SK-N-SH treated with all-trans-retinoic acid at 6 μM for 48 hours (cell line): ENCODE results near the gene CELF3.
"Not testable (repeated sequence)": the region's sequence is repeated elsewhere in the genome, so short reads cannot be mapped to it uniquely, and the experiment has no call there.

Experiments used
- ATAC-seq: fragments of 200-7000 bp; cut with Tn5 transposase; 3 replicates; pipeline ENCODE4 v1.9.1; 2020; ENCODE audit warnings: mild to moderate bottlenecking, moderate library complexity
- ARNTL ChIP-seq: fragments of 450-650 bp; formaldehyde crosslinking; IDR thresholded peaks from 2 replicates; pipeline ENCODE4 v1.5.0; 2020; ENCODE audit warnings: low read depth, mild to moderate bottlenecking, moderate library complexity, borderline replicate concordance
- BACH2 ChIP-seq: fragments of 250-450 bp; sonication (Bioruptor Pico); IDR thresholded peaks from 2 replicates; pipeline ENCODE4 v1.9.0; 2021; ENCODE audit warnings: mild to moderate bottlenecking, borderline replicate concordance
- CSDC2 ChIP-seq: fragments of 250-450 bp; sonication (Bioruptor Pico); IDR thresholded peaks from 2 replicates; pipeline ENCODE4 v1.5.0; 2020; ENCODE audit warnings: mild to moderate bottlenecking, moderate library complexity
- ESRRG ChIP-seq: fragments of 250-450 bp; sonication (Bioruptor Pico); IDR thresholded peaks from 2 replicates; pipeline ENCODE4 v1.6.1; 2021; ENCODE audit warnings: mild to moderate bottlenecking
- GLIS3 ChIP-seq: fragments of 250-450 bp; sonication (Bioruptor Pico); IDR thresholded peaks from 2 replicates; pipeline ENCODE4 v1.5.0; 2020; ENCODE audit warnings: mild to moderate bottlenecking, moderate library complexity
- ISL1 ChIP-seq: fragments of 250-450 bp; sonication (Bioruptor Pico); IDR thresholded peaks from 2 replicates; pipeline ENCODE4 v2.1.2; 2022; ENCODE audit warnings: mild to moderate bottlenecking, moderate library complexity
- OSR1 ChIP-seq: fragments of 250-450 bp; sonication (Bioruptor Pico); IDR thresholded peaks from 2 replicates; pipeline ENCODE4 v1.8.0; 2022; ENCODE audit warnings: moderate library complexity, mild to moderate bottlenecking, inconsistent platforms
- POU6F1 ChIP-seq: fragments of 250-450 bp; sonication (Bioruptor Pico); IDR thresholded peaks from 2 replicates; pipeline ENCODE4 v1.8.0; 2021; ENCODE audit warnings: low read depth, mild to moderate bottlenecking, moderate library complexity, borderline replicate concordance
- PPARA ChIP-seq: fragments of 250-450 bp; sonication (Bioruptor Pico); IDR thresholded peaks from 2 replicates; pipeline ENCODE4 v1.5.0; 2020; ENCODE audit warnings: mild to moderate bottlenecking, borderline replicate concordance
- RARB ChIP-seq: fragments of 250-450 bp; sonication (Bioruptor Pico); IDR thresholded peaks from 2 replicates; pipeline ENCODE4 v1.8.0; 2021; ENCODE audit warnings: mild to moderate bottlenecking, moderate library complexity
- SNAI2 ChIP-seq: fragments of 250-450 bp; sonication (Bioruptor Pico); IDR thresholded peaks from 2 replicates; pipeline ENCODE4 v1.5.0; 2020; ENCODE audit warnings: mild to moderate bottlenecking, moderate library complexity
- TCF4 ChIP-seq: fragments of 250-450 bp; sonication (Bioruptor Pico); IDR thresholded peaks from 2 replicates; pipeline ENCODE4 v1.8.0; 2021; ENCODE audit warnings: mild to moderate bottlenecking, moderate library complexity, borderline replicate concordance
- TOX ChIP-seq: fragments of 250-450 bp; sonication (Bioruptor Pico); IDR thresholded peaks from 2 replicates; pipeline ENCODE4 v1.8.0; 2021; ENCODE audit warnings: mild to moderate bottlenecking, moderate library complexity, borderline replicate concordance
- ZC3H10 ChIP-seq: fragments of 250-450 bp; sonication (Bioruptor Pico); IDR thresholded peaks from 2 replicates; pipeline ENCODE4 v1.5.1; 2021; ENCODE audit warnings: mild to moderate bottlenecking, moderate library complexity
- ZFP3 ChIP-seq: fragments of 250-450 bp; sonication (Bioruptor Pico); IDR thresholded peaks from 2 replicates; pipeline ENCODE4 v1.5.0; 2020; ENCODE audit warnings: mild to moderate bottlenecking, moderate library complexity
- ZFP30 ChIP-seq: fragments of 450-650 bp; formaldehyde crosslinking; IDR thresholded peaks from 2 replicates; pipeline ENCODE4 v1.5.0; 2022; ENCODE audit warnings: mild to moderate bottlenecking, moderate library complexity
- ZNF565 ChIP-seq: fragments of 450-650 bp; formaldehyde crosslinking; conservative IDR thresholded peaks from 2 replicates; pipeline ENCODE4 v1.5.0; 2020; ENCODE audit warnings: low read depth, mild to moderate bottlenecking, moderate library complexity
- ZNF70 ChIP-seq: fragments of 450-650 bp; formaldehyde crosslinking; IDR thresholded peaks from 2 replicates; pipeline ENCODE4 v1.5.0; 2020; ENCODE audit warnings: mild to moderate bottlenecking, moderate library complexity
- ZNF8 ChIP-seq: fragments of 450-650 bp; formaldehyde crosslinking; IDR thresholded peaks from 2 replicates; pipeline ENCODE4 v1.5.0; 2020; ENCODE audit warnings: mild to moderate bottlenecking, moderate library complexity
- TF ChIP-seq, protein P1 (sequence below): fragments of 250-450 bp; sonication (Bioruptor Pico); IDR thresholded peaks from 2 replicates; pipeline ENCODE4 v1.5.1; 2020; ENCODE audit warnings: low read depth, mild to moderate bottlenecking, moderate library complexity
- TF ChIP-seq, protein P2 (sequence below): fragments of 250-450 bp; sonication (Bioruptor Pico); IDR thresholded peaks from 2 replicates; pipeline ENCODE4 v1.5.1; 2021; ENCODE audit warnings: mild to moderate bottlenecking, moderate library complexity
- TF ChIP-seq, protein P3 (sequence below): fragments of 250-450 bp; sonication (Bioruptor Pico); IDR thresholded peaks from 2 replicates; pipeline ENCODE4 v1.5.0; 2020; ENCODE audit warnings: mild to moderate bottlenecking, moderate library complexity

Gene CELF3

DNA sequence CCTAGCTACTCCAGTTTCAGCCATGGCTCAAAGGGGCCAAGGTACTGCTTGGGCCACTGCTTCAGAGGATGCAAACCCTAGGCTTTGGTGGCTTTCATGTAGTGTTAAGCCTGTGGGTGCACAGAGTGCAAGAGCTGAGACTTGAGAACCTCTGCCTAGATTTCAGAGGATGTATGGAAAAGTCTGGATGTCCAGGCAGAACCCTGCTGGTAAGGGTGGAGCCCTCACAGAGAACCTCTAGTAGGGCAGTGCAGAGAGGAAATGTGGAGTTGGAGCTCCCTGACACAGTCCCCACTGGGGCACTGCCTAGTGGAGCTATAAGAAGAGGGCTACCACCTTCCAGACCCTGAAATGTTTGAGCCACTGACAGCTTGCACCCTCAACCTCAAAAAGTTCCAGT, 20.9 kb upstream of the CELF3 start:
- no peak for TF ChIP-seq PPARA (CRISPR knock-in tag)
- TF ChIP-seq ZNF8 (CRISPR knock-in tag): no peak
- no peak for TF ChIP-seq ESRRG
- TF ChIP-seq ZFP3 (CRISPR knock-in tag): no peak
- no peak for TF ChIP-seq RARB (CRISPR knock-in tag)

DNA sequence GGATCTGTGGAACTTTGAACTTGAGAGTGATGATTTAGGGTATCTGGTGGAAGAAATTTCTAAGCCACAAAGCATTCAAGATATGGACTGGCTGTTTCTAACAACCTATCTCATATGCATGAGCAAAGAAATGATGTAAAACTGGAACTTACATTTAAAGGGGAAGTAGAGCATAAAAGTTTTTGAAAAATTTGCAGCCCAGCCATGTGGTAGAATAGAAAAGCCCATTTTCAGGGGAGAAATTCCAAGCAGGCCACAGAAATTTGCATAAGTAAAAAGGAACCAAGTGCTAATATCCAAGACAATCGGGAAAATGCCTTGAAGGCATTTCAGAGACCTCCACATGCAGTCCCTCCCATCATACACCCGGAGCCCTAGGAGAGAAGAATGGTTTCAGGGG, 20.4 kb upstream of the CELF3 start:
- ATAC-seq: no peak
- no peak for TF ChIP-seq ZFP30 (CRISPR knock-in tag)
- no peak for TF ChIP-seq ZNF70 (CRISPR knock-in tag)
- TF ChIP-seq ZFP3 (CRISPR knock-in tag): no peak
- TF ChIP-seq ZC3H10: no peak
- no peak for TF ChIP-seq ZNF565
- no peak for TF ChIP-seq RARB (CRISPR knock-in tag)
- TF ChIP-seq ESRRG: no peak
- TF ChIP-seq SNAI2: no peak
- TF ChIP-seq ISL1: no peak
- TF ChIP-seq, protein P1, sequence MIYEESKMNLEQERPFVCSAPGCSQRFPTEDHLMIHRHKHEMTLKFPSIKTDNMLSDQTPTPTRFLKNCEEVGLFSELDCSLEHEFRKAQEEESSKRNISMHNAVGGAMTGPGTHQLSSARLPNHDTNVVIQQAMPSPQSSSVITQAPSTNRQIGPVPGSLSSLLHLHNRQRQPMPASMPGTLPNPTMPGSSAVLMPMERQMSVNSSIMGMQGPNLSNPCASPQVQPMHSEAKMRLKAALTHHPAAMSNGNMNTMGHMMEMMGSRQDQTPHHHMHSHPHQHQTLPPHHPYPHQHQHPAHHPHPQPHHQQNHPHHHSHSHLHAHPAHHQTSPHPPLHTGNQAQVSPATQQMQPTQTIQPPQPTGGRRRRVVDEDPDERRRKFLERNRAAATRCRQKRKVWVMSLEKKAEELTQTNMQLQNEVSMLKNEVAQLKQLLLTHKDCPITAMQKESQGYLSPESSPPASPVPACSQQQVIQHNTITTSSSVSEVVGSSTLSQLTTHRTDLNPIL (CRISPR knock-in tag): no peak
- no peak for TF ChIP-seq GLIS3 (CRISPR knock-in tag)
- TF ChIP-seq PPARA (CRISPR knock-in tag): no peak
- TF ChIP-seq BACH2 (CRISPR knock-in tag): no peak
- TF ChIP-seq, protein P2, sequence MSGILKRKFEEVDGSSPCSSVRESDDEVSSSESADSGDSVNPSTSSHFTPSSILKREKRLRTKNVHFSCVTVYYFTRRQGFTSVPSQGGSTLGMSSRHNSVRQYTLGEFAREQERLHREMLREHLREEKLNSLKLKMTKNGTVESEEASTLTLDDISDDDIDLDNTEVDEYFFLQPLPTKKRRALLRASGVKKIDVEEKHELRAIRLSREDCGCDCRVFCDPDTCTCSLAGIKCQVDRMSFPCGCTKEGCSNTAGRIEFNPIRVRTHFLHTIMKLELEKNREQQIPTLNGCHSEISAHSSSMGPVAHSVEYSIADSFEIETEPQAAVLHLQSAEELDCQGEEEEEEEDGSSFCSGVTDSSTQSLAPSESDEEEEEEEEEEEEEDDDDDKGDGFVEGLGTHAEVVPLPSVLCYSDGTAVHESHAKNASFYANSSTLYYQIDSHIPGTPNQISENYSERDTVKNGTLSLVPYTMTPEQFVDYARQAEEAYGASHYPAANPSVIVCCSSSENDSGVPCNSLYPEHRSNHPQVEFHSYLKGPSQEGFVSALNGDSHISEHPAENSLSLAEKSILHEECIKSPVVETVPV (CRISPR knock-in tag): no peak

More for the DNA sequence above, 20.9 kb upstream of the CELF3 start:
- no peak for ATAC-seq

DNA sequence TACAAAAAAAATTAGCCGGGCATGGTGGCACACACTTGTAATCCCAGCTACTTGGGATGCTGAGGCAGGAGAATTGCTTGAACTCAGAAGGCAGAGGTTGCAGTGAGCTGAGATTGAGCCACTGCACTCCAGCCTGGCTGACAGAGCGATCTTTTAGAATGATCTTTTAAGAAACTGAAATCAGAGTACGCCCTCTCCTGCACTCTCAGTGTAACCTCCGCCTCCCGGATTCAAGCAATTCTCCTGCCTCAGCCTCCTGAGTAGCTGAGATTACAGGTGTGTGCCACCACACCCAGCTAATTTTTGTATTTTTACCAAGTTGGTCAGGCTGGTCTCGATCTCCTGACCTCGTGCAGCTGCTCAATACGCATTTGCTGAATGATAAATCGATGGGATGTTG, 17.4 kb upstream of the CELF3 start:
- ATAC-seq: not testable (repeated sequence)

GRCh38 chr1:151733126-151733525, 16.5 kb upstream of the CELF3 start:
- TF ChIP-seq TCF4 (CRISPR knock-in tag): no peak
- no peak for TF ChIP-seq POU6F1 (CRISPR knock-in tag)
- TF ChIP-seq ZFP30 (CRISPR knock-in tag): no peak
- TF ChIP-seq ZNF70 (CRISPR knock-in tag): no peak
- TF ChIP-seq ZFP3 (CRISPR knock-in tag): no peak
- no peak for TF ChIP-seq ARNTL
- no peak for TF ChIP-seq RARB (CRISPR knock-in tag)
- TF ChIP-seq ISL1: no peak
- TF ChIP-seq, protein P3, sequence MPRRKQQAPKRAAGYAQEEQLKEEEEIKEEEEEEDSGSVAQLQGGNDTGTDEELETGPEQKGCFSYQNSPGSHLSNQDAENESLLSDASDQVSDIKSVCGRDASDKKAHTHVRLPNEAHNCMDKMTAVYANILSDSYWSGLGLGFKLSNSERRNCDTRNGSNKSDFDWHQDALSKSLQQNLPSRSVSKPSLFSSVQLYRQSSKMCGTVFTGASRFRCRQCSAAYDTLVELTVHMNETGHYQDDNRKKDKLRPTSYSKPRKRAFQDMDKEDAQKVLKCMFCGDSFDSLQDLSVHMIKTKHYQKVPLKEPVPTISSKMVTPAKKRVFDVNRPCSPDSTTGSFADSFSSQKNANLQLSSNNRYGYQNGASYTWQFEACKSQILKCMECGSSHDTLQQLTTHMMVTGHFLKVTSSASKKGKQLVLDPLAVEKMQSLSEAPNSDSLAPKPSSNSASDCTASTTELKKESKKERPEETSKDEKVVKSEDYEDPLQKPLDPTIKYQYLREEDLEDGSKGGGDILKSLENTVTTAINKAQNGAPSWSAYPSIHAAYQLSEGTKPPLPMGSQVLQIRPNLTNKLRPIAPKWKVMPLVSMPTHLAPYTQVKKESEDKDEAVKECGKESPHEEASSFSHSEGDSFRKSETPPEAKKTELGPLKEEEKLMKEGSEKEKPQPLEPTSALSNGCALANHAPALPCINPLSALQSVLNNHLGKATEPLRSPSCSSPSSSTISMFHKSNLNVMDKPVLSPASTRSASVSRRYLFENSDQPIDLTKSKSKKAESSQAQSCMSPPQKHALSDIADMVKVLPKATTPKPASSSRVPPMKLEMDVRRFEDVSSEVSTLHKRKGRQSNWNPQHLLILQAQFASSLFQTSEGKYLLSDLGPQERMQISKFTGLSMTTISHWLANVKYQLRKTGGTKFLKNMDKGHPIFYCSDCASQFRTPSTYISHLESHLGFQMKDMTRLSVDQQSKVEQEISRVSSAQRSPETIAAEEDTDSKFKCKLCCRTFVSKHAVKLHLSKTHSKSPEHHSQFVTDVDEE (CRISPR knock-in tag): no peak
- no peak for TF ChIP-seq PPARA (CRISPR knock-in tag)
- TF ChIP-seq OSR1 (CRISPR knock-in tag): no peak
- TF ChIP-seq, protein P2 (CRISPR knock-in tag): no peak
- no peak for TF ChIP-seq TOX (CRISPR knock-in tag)
- TF ChIP-seq ZNF8 (CRISPR knock-in tag): no peak
- no peak for TF ChIP-seq ZC3H10
- no peak for TF ChIP-seq ZNF565
- TF ChIP-seq CSDC2: no peak
- no peak for ATAC-seq
